CD1c-positive myeloid dendritic cell (primary cell): ENCODE results near the gene ZNF444.
"Not testable (repeated sequence)": the region's sequence is repeated elsewhere in the genome, so short reads cannot be mapped to it uniquely, and the experiment has no call there.

Source experiments
- DNase-seq: peaks from one replicate; pipeline ENCODE4 v3.0.0-alpha.2; 2016; ENCODE audit errors: extremely low spot score

The ZNF444 gene

DNA sequence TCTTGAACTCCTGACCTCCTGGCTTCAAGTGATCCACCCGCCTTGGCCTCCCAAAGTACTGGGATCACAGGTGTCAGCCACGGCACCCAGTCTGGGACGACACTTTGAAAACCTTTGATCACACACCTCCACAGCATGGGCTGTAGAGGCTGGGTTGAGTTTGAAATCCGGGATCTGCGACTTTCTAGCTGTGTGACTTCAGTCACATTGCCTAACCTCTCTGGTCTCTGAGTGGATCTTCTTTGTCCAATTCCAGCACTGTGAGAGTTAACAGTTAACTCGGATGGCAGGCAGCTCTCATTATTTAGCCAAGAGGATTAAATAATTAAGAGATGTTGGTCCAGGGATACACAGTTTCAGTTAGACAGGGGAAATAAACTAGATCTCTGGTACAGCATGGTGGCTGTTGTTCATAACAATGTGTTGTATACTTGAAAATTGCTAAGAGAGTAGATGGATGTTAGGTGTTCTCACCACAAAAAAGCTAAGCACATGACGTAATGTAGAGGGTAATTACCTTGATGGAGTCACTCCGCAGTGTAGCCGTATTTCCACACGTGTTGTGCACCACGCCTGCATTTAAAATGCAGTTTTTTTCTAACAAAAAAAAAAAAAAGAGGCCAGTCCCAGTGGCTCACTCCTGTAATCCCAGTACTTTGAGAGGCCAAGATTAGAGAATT is 36.6 kb downstream of the ZNF444 start:
- no peak for DNase-seq

GRCh38 chr19:56189785-56190184 is 48.7 kb downstream of the ZNF444 start:
- DNase-seq = no peak

DNA sequence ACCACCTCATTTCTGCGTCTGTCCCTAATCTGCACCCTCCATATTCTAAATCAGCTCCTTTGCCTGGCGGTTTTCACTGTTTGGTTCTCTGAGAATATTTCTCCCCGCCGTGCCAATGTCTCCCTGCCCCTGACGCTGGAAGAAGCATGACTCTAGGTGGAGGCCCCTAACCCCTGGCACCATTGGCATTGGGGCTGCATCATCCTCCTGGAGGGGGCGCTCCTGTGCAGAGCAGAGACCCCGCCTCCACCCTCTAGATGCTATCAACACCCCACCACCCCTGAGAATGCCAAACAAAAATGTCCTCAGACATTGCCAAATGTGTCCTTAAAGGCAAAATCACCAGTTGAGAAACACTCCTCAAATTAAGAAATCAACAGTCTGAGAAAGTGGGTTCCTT is 50.0 kb downstream of the ZNF444 start:
- no peak for DNase-seq

- DNase-seq = no peak
Measured at GRCh38 chr19:56191711-56192110, 50.6 kb downstream of the ZNF444 start.

- no peak for DNase-seq
Measured at GRCh38 chr19:56193981-56194640, 53.0 kb downstream of the ZNF444 start.

DNA sequence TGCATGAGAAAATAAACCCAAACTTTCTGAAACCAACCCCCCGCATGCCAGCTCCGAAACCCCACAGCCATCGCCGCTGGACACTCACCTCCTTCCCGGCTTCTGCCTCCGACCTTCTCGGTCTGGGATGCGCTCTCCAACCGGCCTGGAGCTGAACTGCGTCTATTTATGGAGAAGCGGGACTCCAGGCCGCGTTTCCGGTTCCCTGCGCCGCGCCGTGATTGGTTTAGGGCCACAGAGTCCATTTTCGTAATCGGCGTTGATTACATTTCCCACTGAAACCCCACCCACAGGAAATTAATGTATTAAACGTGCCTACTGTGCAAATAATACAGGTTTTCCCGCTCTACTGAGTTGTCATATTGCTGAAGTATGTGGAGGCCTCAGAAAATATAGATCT is 56.6 kb downstream of the ZNF444 start, which contains the start of gene ZSCAN5B:
Gene ZSCAN5B, minus strand, starts transcription at position 138 of the 400 bp plus-strand sequence. CDS start 4,731 bp downstream, outside the sequence.
- not testable (repeated sequence) for DNase-seq

- no peak for DNase-seq
Measured at GRCh38 chr19:56199687-56200086, 58.6 kb downstream of the ZNF444 start.

DNA sequence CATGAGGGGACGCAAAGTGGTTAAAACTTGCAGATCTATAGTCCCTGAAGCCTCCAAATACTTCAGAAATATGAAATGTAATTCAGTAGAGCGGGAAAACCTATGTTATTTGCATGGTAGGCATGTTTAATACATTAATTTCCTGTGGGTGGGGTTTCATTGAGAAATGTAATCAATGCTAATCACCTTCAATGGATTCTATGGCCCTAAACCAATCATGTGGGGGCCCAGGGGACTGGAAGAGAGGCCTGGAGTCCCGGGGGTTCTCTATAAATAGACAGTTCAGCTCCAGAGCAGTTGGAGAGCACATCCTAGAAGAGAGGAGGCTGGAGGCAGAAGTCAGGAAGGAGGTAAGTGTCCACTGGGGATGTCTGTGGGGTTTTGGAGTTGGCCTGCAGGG is 60.9 kb downstream of the ZNF444 start, which contains the start of gene ZSCAN5C:
Gene ZSCAN5C, plus strand, starts transcription at position 301 of the 400 bp plus-strand sequence. CDS start 3,641 bp downstream, outside the sequence.
- DNase-seq = no peak

- DNase-seq = not testable (repeated sequence)
Measured at GRCh38 chr19:56207581-56207980, 66.5 kb downstream of the ZNF444 start.

DNA sequence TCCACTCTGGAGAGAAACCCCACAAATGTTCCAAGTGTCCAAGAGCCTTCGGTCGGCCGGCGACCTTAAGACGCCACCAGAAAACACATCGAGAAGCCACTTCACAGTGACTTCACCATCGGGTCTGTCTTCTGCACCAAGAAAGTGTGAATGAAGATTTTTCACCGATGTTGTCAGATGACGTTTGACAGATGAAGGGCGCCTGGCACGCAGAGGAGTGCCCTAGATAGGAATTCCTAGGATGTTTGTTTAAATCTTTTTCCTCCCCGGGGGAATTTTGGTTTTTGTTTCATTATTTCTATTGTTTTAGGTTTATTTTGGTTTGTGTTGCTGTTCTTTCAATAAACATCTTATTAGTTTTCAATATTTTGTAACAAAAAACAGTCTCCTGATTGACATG is 68.0 kb downstream of the ZNF444 start:
- no peak for DNase-seq

DNA sequence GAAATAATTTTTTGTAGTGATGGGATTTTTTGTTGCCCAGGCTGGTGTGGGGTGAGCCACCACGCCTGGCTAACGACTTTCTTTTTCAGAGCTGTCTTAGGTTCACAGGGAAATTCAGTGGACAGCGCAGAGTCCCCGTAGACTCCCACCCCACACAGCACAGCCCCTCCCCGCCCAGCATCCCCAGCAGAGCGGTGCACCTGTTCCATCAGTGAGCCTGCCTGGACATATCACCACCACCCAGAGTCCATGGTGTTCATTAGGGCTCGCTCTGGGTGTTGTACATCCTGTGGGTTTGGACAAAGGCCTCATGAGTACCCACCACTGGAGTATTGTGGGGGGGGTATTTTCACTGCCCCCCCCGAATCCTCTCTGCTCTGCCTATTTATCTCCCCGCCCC is 68.9 kb downstream of the ZNF444 start:
- DNase-seq = not testable (repeated sequence)
